Measurements from ENCODE around the gene EXOSC10. TPM values are rescaled to one million over a fixed set of nuclear protein-coding genes. Genes with fewer than 3 reads are reported as not detected.

The EXOSC10 gene
- total RNA-seq, 6 experiments from 2014 or later: 13.4 to 32.4 (median 20.7) TPM

- DNase-seq: peak in 1 of 3 donors; percentile 27
- no peaks in the 10 kb centered on the region for H3K27me3 ChIP-seq
- no peak for ATAC-seq
- TF ChIP-seq CTCF (IDR thresholded peaks at IDR 0.05) (no peak), POLR2A (IDR thresholded peaks at IDR 0.05) (no peak)
- intact Hi-C loops (cut with DNase I): no loop called here
- no peaks in the 10 kb centered on the region for H3K4me1 ChIP-seq
- H3K36me3 ChIP-seq: peaks cover 3 to 72% (median 26%) of the 10 kb centered on the region in 4 donors
- H3K4me3 ChIP-seq: no peak overlapping the region
- no peak overlapping the region for H3K27ac ChIP-seq
- 94% methylated on average over 2 of the region's 3 CpGs for WGBS (ENCODE audit: insufficient coverage, low coverage, low lambda C conversion rate, missing lambda C conversion rate)
- no peaks in the 10 kb centered on the region for H3K9me3 ChIP-seq
These were observed 71.7 kb downstream of the EXOSC10 start for GRCh38 chr1:11028018-11028417.

- DNase-seq: no peak
- TF ChIP-seq CTCF (IDR thresholded peaks at IDR 0.05) (no peak), POLR2A (IDR thresholded peaks at IDR 0.05) (no peak)
These were observed 72.4 kb downstream of the EXOSC10 start for GRCh38 chr1:11027316-11027715.

GRCh38 chr1:11026903-11027302 is 72.8 kb downstream of the EXOSC10 start:
- WGBS (ENCODE audit: insufficient coverage, low coverage, low lambda C conversion rate, missing lambda C conversion rate): 91% methylated on average over 5 of the region's 5 CpGs
- TF ChIP-seq CTCF (IDR thresholded peaks at IDR 0.05): no peak
- no peak for TF ChIP-seq POLR2A (IDR thresholded peaks at IDR 0.05)
- Histone ChIP-seq H3K4me1 (no peaks in the 10 kb centered on the region), H3K4me3 (no peak overlapping the region), H3K27ac (no peak overlapping the region), H3K9me3 (no peaks in the 10 kb centered on the region), H3K36me3 (peaks cover 3 to 78% (median 27%) of the 10 kb centered on the region in 4 donors), H3K27me3 (no peaks in the 10 kb centered on the region)
- ATAC-seq: no peak
- intact Hi-C loops (cut with DNase I): no loop called here
- no peak for DNase-seq

More at GRCh38 chr1:11027316-11027715, 72.4 kb downstream of the EXOSC10 start:
- intact Hi-C loops (cut with DNase I): no loop called here
- no peaks in the 10 kb centered on the region for H3K4me1 ChIP-seq
- H3K4me3 ChIP-seq: no peak overlapping the region
- WGBS (ENCODE audit: insufficient coverage, low coverage, low lambda C conversion rate, missing lambda C conversion rate): 64% methylated on average over 6 of the region's 6 CpGs
- H3K36me3 ChIP-seq: peaks cover 3 to 74% (median 26%) of the 10 kb centered on the region in 4 donors
- H3K9me3 ChIP-seq: no peaks in the 10 kb centered on the region
- no peak for ATAC-seq
- H3K27ac ChIP-seq: no peak overlapping the region
- no peaks in the 10 kb centered on the region for H3K27me3 ChIP-seq

GRCh38 chr1:11026052-11026451 is 73.6 kb downstream of the EXOSC10 start:
- intact Hi-C loops (cut with DNase I): no loop called here
- 44% methylated on average over 1 of the region's 1 CpG for WGBS (ENCODE audit: insufficient coverage, low coverage, low lambda C conversion rate, missing lambda C conversion rate)
- H3K4me1 ChIP-seq: no peaks in the 10 kb centered on the region
- H3K27me3 ChIP-seq: no peaks in the 10 kb centered on the region
- no peaks in the 10 kb centered on the region for H3K9me3 ChIP-seq
- no peak for DNase-seq
- peaks cover 11 to 87% (median 35%) of the 10 kb centered on the region in 4 donors for H3K36me3 ChIP-seq
- ATAC-seq: no peak
- H3K27ac ChIP-seq: no peak overlapping the region
- no peak for TF ChIP-seq CTCF (IDR thresholded peaks at IDR 0.05)
- no peak for TF ChIP-seq POLR2A (IDR thresholded peaks at IDR 0.05)
- no peak overlapping the region for H3K4me3 ChIP-seq

- no peak for TF ChIP-seq CTCF (IDR thresholded peaks at IDR 0.05)
- no peak for TF ChIP-seq POLR2A (IDR thresholded peaks at IDR 0.05)
- ATAC-seq (no peak), DNase-seq (no peak)
- Histone ChIP-seq H3K36me3 (peaks cover 12 to 89% (median 36%) of the 10 kb centered on the region in 4 donors), H3K27ac (no peak overlapping the region), H3K4me3 (no peak overlapping the region), H3K9me3 (no peaks in the 10 kb centered on the region), H3K4me1 (no peaks in the 10 kb centered on the region), H3K27me3 (no peaks in the 10 kb centered on the region)
- intact Hi-C loops (cut with DNase I): no loop called here
- 67% methylated on average over 1 of the region's 1 CpG for WGBS (ENCODE audit: insufficient coverage, low coverage, low lambda C conversion rate, missing lambda C conversion rate)
These were observed 74.1 kb downstream of the EXOSC10 start for GRCh38 chr1:11025618-11026017.
